ENCODE results near the gene ARL17B.
"Not testable (repeated sequence)": the region's sequence is repeated elsewhere in the genome, so short reads cannot be mapped to it uniquely, and the experiment has no call there.

The ARL17B gene

DNA sequence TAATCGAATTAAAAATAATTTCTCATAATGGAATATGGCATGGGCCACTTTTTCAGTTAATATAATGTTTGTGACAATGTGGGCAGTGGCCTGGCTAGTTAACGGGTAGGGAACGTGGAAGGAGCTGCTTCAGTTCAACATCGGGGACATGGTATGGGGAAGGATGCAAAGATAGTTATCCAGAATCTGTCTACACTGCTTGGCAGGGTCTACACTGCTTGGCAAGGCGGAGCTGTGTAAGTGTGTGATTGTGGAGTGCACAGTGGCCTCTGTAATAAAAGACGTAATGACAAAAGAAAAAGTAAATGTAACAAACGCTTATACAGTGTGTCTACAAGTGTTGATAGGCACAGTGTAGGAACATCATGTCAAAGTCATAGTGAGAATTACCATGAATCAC lies 74.0 kb downstream of the ARL17B start:
- DNase-seq: not testable (repeated sequence)

DNA sequence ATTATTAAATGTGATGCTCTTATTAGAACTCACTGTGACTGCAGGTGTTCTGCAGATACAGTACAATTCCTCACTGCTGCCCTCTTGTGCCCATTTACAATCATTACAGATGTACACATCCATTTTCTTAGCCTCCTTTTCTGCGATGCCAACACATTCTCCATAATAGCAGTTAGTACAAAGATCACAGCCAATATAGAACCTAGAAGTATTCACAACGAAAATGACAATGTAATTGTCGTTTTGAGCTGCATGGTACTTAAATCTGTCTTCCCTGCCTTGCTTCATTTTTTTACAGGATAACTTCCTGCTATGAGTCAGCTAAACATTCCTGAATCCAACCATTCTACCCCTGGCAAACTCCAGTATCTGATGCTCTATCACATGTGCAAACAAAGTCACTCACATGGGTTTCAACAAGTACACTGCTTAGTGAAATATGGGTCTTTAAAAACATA lies 74.8 kb downstream of the ARL17B start:
- peak; percentile 61 for DNase-seq

GRCh38 chr17:46285500-46285899 lies 76.1 kb downstream of the ARL17B start:
- not testable (repeated sequence) for DNase-seq

DNA sequence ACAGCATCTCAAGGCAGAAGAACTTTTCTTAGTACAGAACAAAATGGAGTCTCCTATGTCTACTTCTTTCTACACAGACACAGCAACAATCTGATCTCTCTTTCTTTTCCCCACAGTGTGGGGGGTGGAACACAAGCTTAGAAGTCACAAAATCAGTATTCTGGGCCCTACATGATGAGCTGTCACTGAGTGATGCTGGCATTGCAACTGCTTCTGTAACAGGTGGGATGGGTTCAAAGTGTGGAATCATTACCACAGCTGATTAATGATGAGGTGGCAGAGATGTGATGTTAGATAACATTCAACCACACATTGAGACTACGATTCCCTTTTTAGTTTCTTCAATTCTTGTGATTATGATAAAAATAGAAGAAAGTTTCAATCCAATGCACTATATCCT lies 77.1 kb downstream of the ARL17B start:
- not testable (repeated sequence) for DNase-seq

- not testable (repeated sequence) for DNase-seq
Measured at GRCh38 chr17:46282635-46283034, 78.9 kb downstream of the ARL17B start.

GRCh38 chr17:46281336-46281735 lies 80.2 kb downstream of the ARL17B start:
- DNase-seq: not testable (repeated sequence)

DNA sequence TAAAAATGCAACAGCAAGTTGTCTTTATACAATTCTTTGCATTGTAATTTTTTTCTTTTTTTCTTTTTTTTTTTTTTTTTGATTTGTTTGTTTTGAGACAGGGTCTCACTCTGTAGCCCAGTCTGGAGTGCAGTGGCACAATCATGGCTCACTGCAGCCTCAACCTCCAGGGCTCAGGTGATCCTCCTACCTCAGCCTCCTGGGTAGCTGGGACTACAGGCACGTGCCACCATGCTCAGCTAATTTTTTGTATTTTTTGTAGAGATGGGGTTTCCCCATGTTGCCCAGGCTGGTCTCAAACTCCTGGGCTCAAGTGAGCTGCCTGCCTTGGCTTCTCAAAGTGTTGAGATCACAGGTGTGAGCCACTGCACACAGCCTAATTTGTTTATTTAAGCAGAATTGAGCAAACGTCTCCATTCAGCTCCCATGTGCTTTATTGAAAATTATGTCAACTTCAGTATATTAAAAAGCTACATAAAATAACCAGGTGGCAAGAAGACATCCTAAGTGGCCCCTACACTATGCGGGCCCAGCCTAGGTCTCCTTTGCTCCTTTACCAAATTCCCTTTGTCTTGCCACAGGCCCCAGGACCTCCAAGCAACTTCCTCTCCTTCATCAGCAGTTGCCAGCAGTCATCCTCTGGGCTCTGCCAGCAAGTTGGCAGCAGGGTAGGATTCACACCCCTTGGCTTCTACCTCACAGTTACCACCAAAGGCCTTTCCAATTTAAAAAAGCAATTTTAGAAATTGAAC lies 84.7 kb downstream of the ARL17B start:
- DNase-seq: not testable (repeated sequence)

- DNase-seq: no peak
Measured at GRCh38 chr17:46274238-46274637, 87.3 kb downstream of the ARL17B start.

GRCh38 chr17:46273541-46274236 lies 87.9 kb downstream of the ARL17B start:
- DNase-seq: no peak

GRCh38 chr17:46270032-46270431 lies 91.5 kb downstream of the ARL17B start:
- DNase-seq: no peak

GRCh38 chr17:46266656-46267544 lies 94.7 kb downstream of the ARL17B start:
- peak; percentile 55 for DNase-seq

DNA sequence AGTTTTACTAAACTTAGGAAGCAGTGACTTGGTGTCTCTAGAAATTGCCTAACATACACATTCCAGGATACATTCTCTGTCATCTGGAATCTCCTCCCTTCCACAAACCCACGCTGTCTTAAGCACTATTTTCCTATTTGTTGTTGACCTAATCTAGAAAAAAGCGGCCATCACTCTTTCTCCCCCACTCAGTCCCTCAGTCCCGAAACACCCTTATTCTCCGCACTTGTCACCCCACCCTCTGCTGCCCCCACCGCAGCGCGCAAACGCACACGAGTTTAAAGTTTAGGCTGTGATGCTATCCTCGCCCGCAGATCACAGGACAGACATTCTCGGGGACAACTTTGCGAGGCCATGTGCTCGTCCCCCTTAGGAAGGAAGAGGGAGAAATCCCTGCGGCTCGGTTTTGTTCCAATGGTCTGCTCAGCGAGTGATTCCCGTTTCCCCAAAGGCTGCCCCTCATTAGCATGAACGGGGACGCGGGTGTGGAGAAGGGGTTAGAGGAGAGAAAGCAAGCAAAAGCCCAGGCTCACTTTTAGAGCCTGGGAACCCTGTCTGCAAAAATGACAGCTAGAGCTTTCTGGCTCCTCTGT lies 95.4 kb downstream of the ARL17B start:
- not testable (repeated sequence) for DNase-seq

GRCh38 chr17:46264456-46265198 lies 96.9 kb downstream of the ARL17B start:
- DNase-seq: no peak

GRCh38 chr17:46262271-46262670 lies 99.3 kb downstream of the ARL17B start:
- no peak for DNase-seq

DNA sequence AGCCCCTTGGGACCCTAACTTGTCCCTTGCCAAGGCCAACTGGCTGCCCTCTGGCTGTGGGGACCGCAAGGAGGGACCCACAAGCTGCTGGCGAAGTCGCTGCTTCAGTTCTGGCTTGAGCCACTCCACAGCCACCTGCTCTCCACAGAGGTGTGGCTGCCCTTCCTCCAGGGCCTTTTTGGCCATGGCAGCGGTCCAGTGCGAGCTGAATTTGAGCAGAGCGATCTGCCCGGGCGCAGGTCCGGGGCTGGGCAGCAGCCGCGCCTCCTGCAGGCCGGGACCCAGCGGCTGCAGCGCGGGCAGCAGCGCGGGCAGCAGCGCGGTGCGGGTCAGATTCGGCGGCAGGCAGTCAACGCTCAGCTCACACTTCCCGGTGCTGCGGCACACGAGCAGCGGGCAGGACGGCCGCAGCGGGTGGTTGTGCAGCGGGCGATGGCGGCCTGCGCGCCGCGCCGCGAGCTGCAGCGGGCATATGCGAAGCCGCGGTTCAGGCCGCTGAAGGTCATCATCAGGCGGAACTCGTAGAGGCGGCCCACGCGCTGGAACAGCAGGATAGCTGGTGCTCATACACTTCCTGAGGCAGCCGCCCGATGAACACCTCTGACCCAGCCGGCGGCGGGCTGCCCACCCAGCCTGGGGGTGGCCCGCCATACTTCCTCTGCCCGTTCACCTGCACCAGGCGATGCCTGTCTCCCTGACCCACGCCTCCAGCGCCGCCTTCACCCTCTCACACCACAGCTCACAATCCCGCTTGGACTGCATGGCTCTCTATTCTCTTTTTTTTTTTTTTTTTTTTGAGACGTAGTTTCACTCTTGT lies 101.5 kb downstream of the ARL17B start:
- not testable (repeated sequence) for DNase-seq

- not testable (repeated sequence) for DNase-seq
Measured at GRCh38 chr17:46256369-46256768, 105.2 kb downstream of the ARL17B start.

DNA sequence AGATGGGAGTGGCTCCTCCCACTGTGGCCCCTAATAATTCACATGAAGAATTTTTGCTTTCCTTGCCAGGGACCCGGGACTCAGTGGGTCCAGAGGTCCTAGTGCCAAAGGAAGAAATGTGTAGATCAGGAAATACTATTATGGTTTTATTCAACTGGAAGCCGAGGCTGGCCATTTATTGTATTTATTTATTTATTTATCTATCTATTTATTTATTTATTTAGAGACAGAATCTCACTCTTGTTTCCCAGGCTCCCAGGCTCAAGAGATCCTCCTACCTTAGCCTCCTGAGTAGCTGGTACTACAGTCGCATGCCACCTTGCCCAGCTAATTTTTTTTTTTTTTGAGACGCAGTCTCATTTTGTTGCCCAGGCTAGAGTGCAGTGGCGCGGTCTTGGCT lies 107.4 kb downstream of the ARL17B start:
- DNase-seq: not testable (repeated sequence)

DNA sequence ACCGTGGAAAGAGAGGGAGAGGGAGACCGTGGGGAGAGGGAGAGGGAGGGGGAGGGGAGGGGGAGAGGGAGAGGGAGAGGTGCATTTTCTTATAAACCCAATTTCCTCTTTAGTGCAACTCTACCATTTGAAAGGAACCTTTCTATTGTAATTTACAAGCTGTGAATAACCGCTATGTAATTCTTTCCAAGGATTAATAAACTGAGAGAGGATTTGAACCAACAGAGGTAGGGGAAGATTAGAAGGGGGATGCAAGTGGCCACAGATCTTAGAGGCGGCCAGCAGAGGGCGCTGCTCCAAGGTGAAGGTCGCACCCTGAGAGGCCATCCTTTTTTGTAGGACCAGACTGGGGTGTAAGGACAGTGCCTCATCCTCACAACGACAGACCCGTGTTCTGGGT lies 107.8 kb downstream of the ARL17B start:
- DNase-seq: not testable (repeated sequence)

DNA sequence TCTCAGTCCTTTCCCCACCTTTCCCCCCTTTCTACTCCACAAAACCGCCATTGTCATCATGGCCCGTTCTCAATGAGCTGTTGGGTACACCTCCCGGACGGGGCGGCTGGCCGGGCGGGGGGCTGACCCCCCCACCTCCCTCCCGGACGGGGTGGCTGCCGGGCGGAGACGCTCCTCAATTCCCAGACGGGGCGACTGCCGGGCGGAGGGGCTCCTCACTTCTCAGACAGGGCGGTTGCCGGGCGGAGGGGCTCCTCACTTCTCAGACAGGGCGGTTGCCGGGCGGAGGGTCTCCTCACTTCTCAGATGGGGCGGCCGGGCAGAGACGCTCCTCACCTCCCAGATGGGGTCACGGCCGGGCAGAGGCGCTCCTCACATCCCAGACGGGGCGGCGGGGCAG lies 108.8 kb downstream of the ARL17B start:
- DNase-seq: not testable (repeated sequence)

DNA sequence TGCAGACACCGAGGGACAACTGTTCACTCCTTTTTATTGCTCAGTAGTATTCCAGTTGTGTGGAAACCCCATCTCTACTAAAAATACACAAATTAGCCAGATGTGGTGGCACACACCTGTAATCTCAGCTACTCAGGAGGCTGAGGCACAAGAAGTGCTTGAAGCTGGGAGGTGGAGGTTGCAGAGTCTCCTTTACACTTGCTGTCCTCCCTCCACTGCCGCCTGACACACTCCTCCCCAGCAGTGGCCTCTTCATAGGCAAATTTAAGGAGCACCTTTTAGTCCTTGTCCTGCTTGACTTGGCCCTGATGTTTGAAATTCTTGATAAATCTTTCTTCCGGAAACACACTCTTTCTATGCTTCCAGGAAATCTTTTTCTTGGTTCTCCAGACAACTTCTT lies 112.4 kb downstream of the ARL17B start:
- not testable (repeated sequence) for DNase-seq
